ENCODE results near the gene PTPRR. TPM values are rescaled to one million over a fixed set of nuclear protein-coding genes. Genes with fewer than 3 reads are reported as not detected.

PTPRR gene
- polyA plus RNA-seq, 1 of the 3 experiments (the other 2 are of a cell fraction): 1.4 TPM

DNA sequence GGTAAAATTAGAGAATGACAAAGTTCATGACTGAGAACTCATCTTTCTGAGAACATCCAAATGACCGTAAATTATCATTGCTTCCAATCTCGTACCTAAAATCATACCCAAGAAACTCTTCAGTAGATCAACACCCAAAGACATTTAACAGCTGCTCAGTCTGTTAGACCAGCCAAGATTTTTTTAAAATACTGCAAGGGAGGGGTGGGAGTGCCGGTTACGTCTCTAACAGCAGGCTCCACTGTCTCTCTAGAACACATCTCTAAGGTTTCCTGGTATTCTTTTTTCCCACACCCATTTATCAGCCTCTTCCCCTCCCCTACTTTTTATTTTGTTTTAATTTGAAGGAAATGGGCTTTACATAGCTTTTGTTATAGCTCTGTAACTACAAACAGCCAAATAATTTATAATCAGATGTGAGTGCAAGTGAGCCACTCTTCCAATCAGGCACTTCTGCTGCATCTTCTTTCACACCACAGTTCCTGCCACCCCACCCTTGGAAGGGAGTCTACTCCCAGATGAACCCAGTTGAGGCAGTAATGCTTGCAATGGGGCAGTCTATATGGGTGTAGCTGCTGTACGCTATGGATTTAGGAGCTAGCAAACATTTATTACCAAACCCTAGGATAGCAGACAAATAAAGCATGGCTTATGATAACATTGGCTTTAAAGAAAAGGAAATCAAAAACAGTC lies 305.2 kb downstream of the PTPRR start:
- H4K20me1 ChIP-seq (ENCODE audit: insufficient read depth): no peaks in the 10 kb centered on the region
- H3K27ac ChIP-seq (ENCODE audit: low read depth in 2 of 2, low read length in 1 of 2): no peak overlapping the region
- DNase-seq: no peak
- 81% methylated on average over 5 of the region's 5 CpGs for WGBS (ENCODE audit: low lambda C conversion rate)
- H3K9me2 ChIP-seq: no peaks in the 10 kb centered on the region
- no peak overlapping the region for H3K4me2 ChIP-seq
- H3F3A ChIP-seq (replicated peaks; ENCODE audit: insufficient read depth): peaks cover 4% of the 10 kb centered on the region
- H2AFZ ChIP-seq (ENCODE audit: low read depth): no peak overlapping the region
- ChIA-PET POLR2A (no interaction called here), CTCF (interaction anchor here (1.0 to 1.5 kb wide), 3 partner anchors 105 to 736 kb away, joined by 3 read pairs; no protein-coding TSS in a partner anchor)
- no peaks in the 10 kb centered on the region for H3K9me3 ChIP-seq
- TF ChIP-seq NFIC (IDR thresholded peaks at IDR 0.05; ENCODE audit: borderline replicate concordance) (no peak), POLR2AphosphoS5 (IDR thresholded peaks at IDR 0.05; ENCODE audit: low read depth, low read length) (no peak), JUND (IDR thresholded peaks at IDR 0.05) (no peak), IRF3 (IDR thresholded peaks at IDR 0.05; ENCODE audit: low read depth, low read length) (no peak), MXI1 (IDR thresholded peaks at IDR 0.05; ENCODE audit: low read depth, low read length) (no peak), REST (IDR thresholded peaks at IDR 0.05; ENCODE audit: low read depth, low read length) (no peak), YY1 (IDR thresholded peaks at IDR 0.05; ENCODE audit: low read depth) (no peak), SMC3 (IDR thresholded peaks at IDR 0.05; ENCODE audit: low read depth, low read length) (no peak), MAX (IDR thresholded peaks at IDR 0.05; ENCODE audit: low read depth) (no peak), MEF2A (IDR thresholded peaks at IDR 0.05; ENCODE audit: borderline replicate concordance, low read depth) (no peak), FOXM1 (IDR thresholded peaks at IDR 0.05; ENCODE audit: low read depth) (no peak), GABPA (IDR thresholded peaks at IDR 0.05; ENCODE audit: low read depth) (no peak), TCF12 (IDR thresholded peaks at IDR 0.05) (no peak)
- TF ChIP-seq, protein P1, sequence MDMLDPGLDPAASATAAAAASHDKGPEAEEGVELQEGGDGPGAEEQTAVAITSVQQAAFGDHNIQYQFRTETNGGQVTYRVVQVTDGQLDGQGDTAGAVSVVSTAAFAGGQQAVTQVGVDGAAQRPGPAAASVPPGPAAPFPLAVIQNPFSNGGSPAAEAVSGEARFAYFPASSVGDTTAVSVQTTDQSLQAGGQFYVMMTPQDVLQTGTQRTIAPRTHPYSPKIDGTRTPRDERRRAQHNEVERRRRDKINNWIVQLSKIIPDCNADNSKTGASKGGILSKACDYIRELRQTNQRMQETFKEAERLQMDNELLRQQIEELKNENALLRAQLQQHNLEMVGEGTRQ (IDR thresholded peaks at IDR 0.05; ENCODE audit: borderline replicate concordance, low read depth, low read length): no peak
- TF ChIP-seq, protein P2, sequence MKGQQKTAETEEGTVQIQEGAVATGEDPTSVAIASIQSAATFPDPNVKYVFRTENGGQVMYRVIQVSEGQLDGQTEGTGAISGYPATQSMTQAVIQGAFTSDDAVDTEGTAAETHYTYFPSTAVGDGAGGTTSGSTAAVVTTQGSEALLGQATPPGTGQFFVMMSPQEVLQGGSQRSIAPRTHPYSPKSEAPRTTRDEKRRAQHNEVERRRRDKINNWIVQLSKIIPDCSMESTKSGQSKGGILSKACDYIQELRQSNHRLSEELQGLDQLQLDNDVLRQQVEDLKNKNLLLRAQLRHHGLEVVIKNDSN (IDR thresholded peaks at IDR 0.05; ENCODE audit: borderline replicate concordance, low read depth): no peak
- TF ChIP-seq, protein P3, sequence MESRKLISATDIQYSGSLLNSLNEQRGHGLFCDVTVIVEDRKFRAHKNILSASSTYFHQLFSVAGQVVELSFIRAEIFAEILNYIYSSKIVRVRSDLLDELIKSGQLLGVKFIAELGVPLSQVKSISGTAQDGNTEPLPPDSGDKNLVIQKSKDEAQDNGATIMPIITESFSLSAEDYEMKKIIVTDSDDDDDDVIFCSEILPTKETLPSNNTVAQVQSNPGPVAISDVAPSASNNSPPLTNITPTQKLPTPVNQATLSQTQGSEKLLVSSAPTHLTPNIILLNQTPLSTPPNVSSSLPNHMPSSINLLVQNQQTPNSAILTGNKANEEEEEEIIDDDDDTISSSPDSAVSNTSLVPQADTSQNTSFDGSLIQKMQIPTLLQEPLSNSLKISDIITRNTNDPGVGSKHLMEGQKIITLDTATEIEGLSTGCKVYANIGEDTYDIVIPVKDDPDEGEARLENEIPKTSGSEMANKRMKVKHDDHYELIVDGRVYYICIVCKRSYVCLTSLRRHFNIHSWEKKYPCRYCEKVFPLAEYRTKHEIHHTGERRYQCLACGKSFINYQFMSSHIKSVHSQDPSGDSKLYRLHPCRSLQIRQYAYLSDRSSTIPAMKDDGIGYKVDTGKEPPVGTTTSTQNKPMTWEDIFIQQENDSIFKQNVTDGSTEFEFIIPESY (IDR thresholded peaks at IDR 0.05; ENCODE audit: borderline replicate concordance, low read depth): no peak
- TF ChIP-seq, protein P4, sequence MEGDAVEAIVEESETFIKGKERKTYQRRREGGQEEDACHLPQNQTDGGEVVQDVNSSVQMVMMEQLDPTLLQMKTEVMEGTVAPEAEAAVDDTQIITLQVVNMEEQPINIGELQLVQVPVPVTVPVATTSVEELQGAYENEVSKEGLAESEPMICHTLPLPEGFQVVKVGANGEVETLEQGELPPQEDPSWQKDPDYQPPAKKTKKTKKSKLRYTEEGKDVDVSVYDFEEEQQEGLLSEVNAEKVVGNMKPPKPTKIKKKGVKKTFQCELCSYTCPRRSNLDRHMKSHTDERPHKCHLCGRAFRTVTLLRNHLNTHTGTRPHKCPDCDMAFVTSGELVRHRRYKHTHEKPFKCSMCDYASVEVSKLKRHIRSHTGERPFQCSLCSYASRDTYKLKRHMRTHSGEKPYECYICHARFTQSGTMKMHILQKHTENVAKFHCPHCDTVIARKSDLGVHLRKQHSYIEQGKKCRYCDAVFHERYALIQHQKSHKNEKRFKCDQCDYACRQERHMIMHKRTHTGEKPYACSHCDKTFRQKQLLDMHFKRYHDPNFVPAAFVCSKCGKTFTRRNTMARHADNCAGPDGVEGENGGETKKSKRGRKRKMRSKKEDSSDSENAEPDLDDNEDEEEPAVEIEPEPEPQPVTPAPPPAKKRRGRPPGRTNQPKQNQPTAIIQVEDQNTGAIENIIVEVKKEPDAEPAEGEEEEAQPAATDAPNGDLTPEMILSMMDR (IDR thresholded peaks at IDR 0.05): no peak
- TF ChIP-seq, protein P5, sequence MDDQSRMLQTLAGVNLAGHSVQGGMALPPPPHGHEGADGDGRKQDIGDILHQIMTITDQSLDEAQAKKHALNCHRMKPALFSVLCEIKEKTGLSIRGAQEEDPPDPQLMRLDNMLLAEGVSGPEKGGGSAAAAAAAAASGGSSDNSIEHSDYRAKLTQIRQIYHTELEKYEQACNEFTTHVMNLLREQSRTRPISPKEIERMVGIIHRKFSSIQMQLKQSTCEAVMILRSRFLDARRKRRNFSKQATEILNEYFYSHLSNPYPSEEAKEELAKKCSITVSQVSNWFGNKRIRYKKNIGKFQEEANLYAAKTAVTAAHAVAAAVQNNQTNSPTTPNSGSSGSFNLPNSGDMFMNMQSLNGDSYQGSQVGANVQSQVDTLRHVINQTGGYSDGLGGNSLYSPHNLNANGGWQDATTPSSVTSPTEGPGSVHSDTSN (IDR thresholded peaks at IDR 0.05): no peak
- no peaks in the 10 kb centered on the region for H3K27me3 ChIP-seq (ENCODE audit: insufficient read depth)
- no peak overlapping the region for H3K9ac ChIP-seq
- no peak overlapping the region for H3K4me3 ChIP-seq (ENCODE audit: low read depth in 2 of 2, low read length in 1 of 2)
- H3K36me3 ChIP-seq (replicated peaks in 1 of 2; ENCODE audit: control insufficient read depth in 1 of 2, insufficient read depth in 2 of 2, low read length in 1 of 2): no peaks in the 10 kb centered on the region
- H3K79me2 ChIP-seq (ENCODE audit: insufficient read depth): no peaks in the 10 kb centered on the region
- no peaks in the 10 kb centered on the region for H3K4me1 ChIP-seq (ENCODE audit: control insufficient read depth in 1 of 2, insufficient read depth in 2 of 2, low read depth in 1 of 2, low read length in 1 of 2)
